GM12878 (cell line): ENCODE data around the gene WDFY1. TPM values are rescaled to one million over a fixed set of nuclear protein-coding genes. Genes with fewer than 3 reads are reported as not detected.

Experiments used
- ATAC-seq: fragments of 200-7000 bp; cut with Tn5 transposase; 3 replicates; pipeline ENCODE4 v1.9.1; 2020; ENCODE audit warnings: mild to moderate bottlenecking, moderate library complexity
- BruUV-seq: library from RNA; stranded (reverse); fragments of 400-500 nt; replicated peaks from 2 replicates; lab custom pipeline; 2021; lab: Mats Ljungman, UMichigan
- CTCF ChIA-PET: fragments of 300-600 bp; sonication (Branson Sonifier 250); formaldehyde crosslinking; extraction: SDS; loops from one replicate; lab custom pipeline; 2021; ENCODE audit warnings: inconsistent platforms; lab: Yijun Ruan, JAX
- POLR2A ChIA-PET: fragments of 350-600 bp; formaldehyde crosslinking; extraction: SDS; loops from one replicate; lab custom pipeline; 2021; ENCODE audit warnings: inconsistent platforms; lab: Charles Lee
- RAD21 ChIA-PET: fragments of 300-600 bp; sonication (Branson Sonifier 250); formaldehyde crosslinking; loops from one replicate; lab custom pipeline; 2023; ENCODE audit warnings: antibody characterized with exemption; ENCODE audit not compliant: unreplicated experiment; lab: Charles Lee
- SMC1A ChIA-PET: fragments of 300-600 bp; sonication (Branson Sonifier 250); formaldehyde crosslinking; loops from one replicate; lab custom pipeline; 2023; ENCODE audit not compliant: unreplicated experiment, uncharacterized antibody; lab: Charles Lee
- DNase-seq: peaks from one replicate; pipeline ENCODE4 v3.0.0-alpha.2; 2011; ENCODE audit warnings: low read depth, low spot score
- FAIRE-seq: peaks from 3 replicates; lab custom pipeline; 2011; peaks lifted over from hg19 to GRCh38; lab: Jason Lieb, UNC
- H2AFZ ChIP-seq: 2 replicates; pipeline ENCODE4 v1.6.0; 2011; ENCODE audit warnings: low read depth, low read length, control low read depth; ENCODE audit not compliant: control insufficient read depth
- H3K27ac ChIP-seq: 2 replicates; pipeline ENCODE4 v1.5.1; 2011; ENCODE audit warnings: control low read depth; ENCODE audit not compliant: control insufficient read depth, insufficient read depth
- H3K27me3 ChIP-seq, 2 experiments: replicated peaks in 1 of 2; 2 replicates each; pipeline versions ENCODE4 v1.6.0 to v1.6.1; 2011; ENCODE audit warnings: low read length in 1 of 2; ENCODE audit not compliant: control insufficient read depth in 2 of 2, insufficient read depth in 2 of 2
- H3K36me3 ChIP-seq, 2 experiments: 2 replicates each; pipeline ENCODE4 v1.5.1; 2011; ENCODE audit warnings: low read length in 1 of 2; ENCODE audit not compliant: control insufficient read depth in 2 of 2, insufficient read depth in 2 of 2
- H3K4me1 ChIP-seq: 2 replicates; pipeline ENCODE4 v1.6.1; 2011; ENCODE audit warnings: mild to moderate bottlenecking, low read length, moderate library complexity, mixed read lengths; ENCODE audit not compliant: control insufficient read depth, insufficient read depth
- H3K4me2 ChIP-seq: 2 replicates; pipeline ENCODE4 v1.6.0; 2011; ENCODE audit warnings: control low read depth; ENCODE audit not compliant: control insufficient read depth, insufficient read depth
- H3K4me3 ChIP-seq: fragments of 200-600 bp; sonication (generic); 2 replicates; pipeline ENCODE4 v1.5.1; 2016
- H3K79me2 ChIP-seq: 2 replicates; pipeline ENCODE4 v1.6.0; 2011; ENCODE audit warnings: low read length; ENCODE audit not compliant: control insufficient read depth, insufficient read depth
- H3K9ac ChIP-seq: 2 replicates; pipeline ENCODE4 v1.8.0; 2011; ENCODE audit warnings: low read length, control low read depth, mixed read lengths; ENCODE audit not compliant: control insufficient read depth, insufficient read depth
- H3K9me3 ChIP-seq: replicated peaks from 3 replicates; pipeline ENCODE4 v1.5.1; 2011; ENCODE audit warnings: mild to moderate bottlenecking, low read length; ENCODE audit not compliant: control insufficient read depth, insufficient read depth
- H4K20me1 ChIP-seq: 2 replicates; pipeline ENCODE4 v1.6.0; 2011; ENCODE audit not compliant: control insufficient read depth, insufficient read depth
- CHD1 ChIP-seq: IDR thresholded peaks from 2 replicates; pipeline ENCODE4 v1.6.1; 2012; ENCODE audit warnings: low read depth, low read length, improper control_type of control experiment
- CREB1 ChIP-seq: IDR thresholded peaks from 2 replicates; pipeline ENCODE4 v1.6.1; 2012; ENCODE audit warnings: low read depth, mild to moderate bottlenecking, inconsistent platforms
- ESRRA ChIP-seq: IDR thresholded peaks from 2 replicates; pipeline ENCODE4 v1.6.1; 2012; ENCODE audit warnings: mild to moderate bottlenecking, low read length, improper control_type of control experiment
- HCFC1 ChIP-seq: fragments of 150-350 bp; IDR thresholded peaks from 2 replicates; pipeline ENCODE4 v1.6.1; 2014; ENCODE audit warnings: low read length
- MLLT1 ChIP-seq: fragments of 450-650 bp; IDR thresholded peaks from 2 replicates; pipeline ENCODE4 v1.6.1; 2016; ENCODE audit warnings: mild to moderate bottlenecking
- PAX5 ChIP-seq: IDR thresholded peaks from 2 replicates; pipeline ENCODE4 v1.6.1; 2011; ENCODE audit warnings: low read depth, low read length, borderline replicate concordance
- SIX5 ChIP-seq: IDR thresholded peaks from 2 replicates; pipeline ENCODE4 v1.6.1; 2011; ENCODE audit warnings: mild to moderate bottlenecking, low read depth, low read length, moderate library complexity; ENCODE audit not compliant: severe bottlenecking
- SPI1 ChIP-seq: IDR thresholded peaks from 2 replicates; pipeline ENCODE4 v1.6.1; 2011; ENCODE audit warnings: low read depth, mild to moderate bottlenecking, low read length, moderate library complexity, borderline replicate concordance; ENCODE audit not compliant: insufficient read depth
- ZNF24 ChIP-seq: fragments of 450-650 bp; IDR thresholded peaks from 2 replicates; pipeline ENCODE4 v1.6.1; 2017; ENCODE audit warnings: antibody characterized with exemption, mild to moderate bottlenecking
- WGBS: methylation state at CpG from one replicate; pipeline ENCODE4 v1.1.6; 2016; ENCODE audit warnings: low lambda C conversion rate; ENCODE audit not compliant: insufficient replicate concordance, insufficient coverage; ENCODE audit errors: missing lambda C conversion rate; 5-methylcytosine and 5-hydroxymethylcytosine counted together
- in situ Hi-C: fragments of 300-500 bp; cut with MboI; formaldehyde crosslinking; loops from 9 replicates; pipeline ENCODE4 v1.14.3; 2018; ENCODE audit warnings: mixed read lengths
- intact Hi-C: fragments of 100-400 bp; cut with micrococcal nuclease; formaldehyde crosslinking; loops from one replicate; pipeline ENCODE4 v1.14.2; 2022; ENCODE audit not compliant: unreplicated experiment
- polyA plus RNA-seq, 11 experiments: library from polyadenylated mRNA; depleted of rRNA in 4 of 11; unstranded in 6 of 11; stranded (reverse) in 5 of 11; fragments of >200 nt; fragmentation: Nextera tagmentation in 4 of 11; fragmentation: Illumina TruSeq in 1 of 11; extraction: Ambion mirVana in 4 of 11; extraction: Trizol in 1 of 11; gene quantifications; 1 replicate in 1 of 11; 2 replicates in 10 of 11; pipeline versions ENCODE4 v1.2.1 to v1.2.3, GENCODE V29; 2011 to 2016; ENCODE audit warnings: inconsistent platforms in 2 of 11, missing spikeins in 2 of 11, low read depth in 1 of 11
- total RNA-seq, 4 experiments: library from RNA; depleted of rRNA in 3 of 4; stranded (reverse); fragments of >200 nt in 3 of 4; fragmentation: Illumina TruSeq in 1 of 4; extraction: Trizol in 1 of 4; gene quantifications; 2 replicates each; pipeline versions ENCODE4 v1.2.1 to v1.2.3, GENCODE V29; 2013 to 2021

WDFY1 gene
- total and polyA plus RNA-seq, 10 of the 15 experiments (the other 5 are each of a cell fraction or from before 2014, with no cell fraction given) = 2.9 to 28.1 (median 13.1) TPM

- Histone ChIP-seq H3K36me3 (no peaks in the 10 kb centered on the region), H3K4me2 (no peak overlapping the region), H3K27ac (no peak overlapping the region), H3K9ac (no peak overlapping the region), H2AFZ (no peak overlapping the region), H3K4me1 (no peaks in the 10 kb centered on the region), H3K4me3 (no peak overlapping the region), H3K27me3 (no peaks in the 10 kb centered on the region), H3K9me3 (no peaks in the 10 kb centered on the region), H4K20me1 (no peaks in the 10 kb centered on the region)
- ChIA-PET SMC1A (interaction anchor here (0.7 to 5.4 kb wide), 4 partner anchors 21 to 314 kb away, joined by 3 to 31 read pairs (median 4); no protein-coding TSS in a partner anchor), CTCF (interaction anchor here (11.9 kb wide), 1 partner anchor 19 kb away, joined by 149 read pairs; no protein-coding TSS in a partner anchor)
- FAIRE-seq (no peak), DNase-seq (no peak)
- WGBS = 97% methylated on average over 3 of the region's 3 CpGs
- in situ Hi-C loops = no loop called here
- BruUV-seq = no TSS peak
- no peak for TF ChIP-seq PAX5
- no peak for TF ChIP-seq SPI1
- TF ChIP-seq MLLT1 = no peak
- TF ChIP-seq CREB1 = no peak
- TF ChIP-seq ZNF24 = no peak
- no peak for TF ChIP-seq CHD1
- no peak for TF ChIP-seq HCFC1
- no peak for TF ChIP-seq ESRRA
- TF ChIP-seq SIX5 = no peak
- TF ChIP-seq, all 136 proteins: peak for 0
- ChIA-PET POLR2A (no interaction called here), RAD21 (interaction anchor here (0.6 kb wide), 1 partner anchor 71 kb away, joined by 3 read pairs; no protein-coding TSS in a partner anchor)
- no peak for ATAC-seq
- intact Hi-C loops = loop anchor here (5.0 to 10.0 kb wide), 3 partner anchors 394 to 801 kb away; no protein-coding TSS in a partner anchor
- no peaks in the 10 kb centered on the region for H3K79me2 ChIP-seq
Observed at GRCh38 chr2:223973606-223974005, 28.5 kb upstream of the WDFY1 start.
